Natural killer cell treated with Interleukin-12 subunit alpha and Interleukin-12 subunit beta and Interleukin-15 and Interleukin-18, amount 100 ng/mL, for 72 hours (primary cell): Measurements from ENCODE around the gene CD82. TPM values are rescaled to one million over a fixed set of nuclear protein-coding genes. Genes with fewer than 3 reads are reported as not detected.

Experiments
- ATAC-seq, 2 donors: fragments of 150-1000 bp; cut with Tn5 transposase in 1 of 2; sonication (Bioruptor Pico), chemical (Tn5 transposase) in 1 of 2; 2 replicates each; pipeline ENCODE4 v1.10.0; 2021
- DNase-seq: peaks from one replicate; pipeline ENCODE4 v3.0.0; 2022; ENCODE audit warnings: low spot score
- H3K27ac Mint-ChIP-seq, 2 donors: 1 replicate in 1 of 2; 2 replicates in 1 of 2; pipeline ENCODE4 v1.8.0; 2022; ENCODE audit warnings: mixed read lengths in 2 of 2, mild to moderate bottlenecking in 1 of 2, moderate library complexity in 1 of 2
- H3K27me3 Mint-ChIP-seq, 2 donors: 1 replicate in 1 of 2; 2 replicates in 1 of 2; pipeline ENCODE4 v1.8.0; 2022; ENCODE audit warnings: mixed read lengths in 2 of 2
- H3K36me3 Mint-ChIP-seq: one replicate; pipeline ENCODE4 v1.8.0; 2022; ENCODE audit warnings: mixed read lengths
- H3K4me1 Mint-ChIP-seq, 2 donors: 1 replicate in 1 of 2; 2 replicates in 1 of 2; pipeline ENCODE4 v1.8.0; 2022; ENCODE audit warnings: low read depth in 2 of 2, mixed read lengths in 2 of 2, mild to moderate bottlenecking in 1 of 2
- H3K4me3 Mint-ChIP-seq: one replicate; pipeline ENCODE4 v1.8.0; 2022; ENCODE audit warnings: mixed read lengths
- H3K9me3 Mint-ChIP-seq: 2 replicates; pipeline ENCODE4 v1.8.0; 2022; ENCODE audit warnings: mixed read lengths
- total RNA-seq, 2 donors: library from RNA; stranded (reverse); gene quantifications; one replicate each; pipeline ENCODE4 v1.2.3, GENCODE V29; 2022

CD82 gene
- total RNA-seq, 2 donors from 2014 or later = 39.3 to 158 TPM

- Mint-ChIP-seq H3K4me3 (peak overlapping the region; percentile 79), H3K27ac (peak overlapping the region; percentile 76 to 89), H3K9me3 (no peaks in the 10 kb centered on the region), H3K4me1 (peaks cover 56 to 75% of the 10 kb centered on the region in 2 donors), H3K27me3 (no peaks in the 10 kb centered on the region), H3K36me3 (no peaks in the 10 kb centered on the region)
- DNase-seq (peak; percentile 94), ATAC-seq (peak; percentile 79 to 84)
Measured at GRCh38 chr11:44568658-44569473, 3.4 kb downstream of the CD82 start.

DNA sequence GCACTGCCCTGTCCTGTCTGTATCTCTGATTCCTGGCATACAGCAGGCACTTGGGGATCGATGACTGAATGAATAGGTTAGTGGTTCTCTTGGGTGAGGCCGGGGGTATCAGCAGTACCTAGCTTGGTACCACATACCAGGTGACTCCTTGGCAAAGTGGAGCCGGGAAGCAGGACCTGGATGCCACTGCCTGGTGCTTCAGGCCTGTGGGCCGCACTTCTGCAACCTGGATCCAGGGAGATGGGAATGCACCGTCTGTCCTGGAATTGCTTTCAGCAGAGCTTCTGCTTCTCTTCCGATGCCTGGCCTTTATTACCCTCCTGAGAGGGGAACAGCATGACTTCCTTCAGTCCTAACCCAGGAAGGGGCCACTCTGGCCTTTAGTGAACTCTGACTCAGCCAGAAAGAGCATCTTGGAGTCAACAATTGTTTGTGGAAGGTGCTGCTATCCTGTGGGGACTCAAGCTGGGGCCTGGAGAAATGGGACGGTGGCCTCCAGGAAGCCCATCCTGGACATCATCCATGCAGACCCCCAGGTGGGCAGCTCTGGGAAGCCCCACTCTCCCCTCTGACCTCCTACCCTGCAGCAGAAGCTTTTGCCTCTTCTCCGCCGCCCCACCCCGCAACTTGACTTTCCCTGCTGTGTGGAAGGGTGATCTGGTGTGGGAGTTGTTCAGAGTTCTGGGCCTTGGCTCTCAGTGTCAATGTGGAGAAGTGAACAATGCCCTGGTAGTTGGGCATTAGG, 5.1 kb downstream of the CD82 start:
- ATAC-seq (no peak), DNase-seq (no peak)
- H3K27ac Mint-ChIP-seq = peak overlapping the region; percentile 76 to 89
- H3K27me3 Mint-ChIP-seq = no peaks in the 10 kb centered on the region
- H3K4me3 Mint-ChIP-seq = peak overlapping the region; percentile 79
- H3K36me3 Mint-ChIP-seq = no peaks in the 10 kb centered on the region
- peaks cover 70 to 85% of the 10 kb centered on the region in 2 donors for H3K4me1 Mint-ChIP-seq
- H3K9me3 Mint-ChIP-seq = no peaks in the 10 kb centered on the region

- Mint-ChIP-seq H3K27ac (peak overlapping the region; percentile 89 to 95), H3K36me3 (no peaks in the 10 kb centered on the region), H3K27me3 (no peaks in the 10 kb centered on the region), H3K4me1 (peaks cover 72 to 83% of the 10 kb centered on the region in 2 donors), H3K9me3 (no peaks in the 10 kb centered on the region), H3K4me3 (no peak overlapping the region)
- no peak for DNase-seq
- no peak for ATAC-seq
Measured at GRCh38 chr11:44571871-44572270, 6.4 kb downstream of the CD82 start.

- Mint-ChIP-seq H3K9me3 (no peaks in the 10 kb centered on the region), H3K36me3 (no peaks in the 10 kb centered on the region), H3K27ac (peak overlapping the region; percentile 89 to 95), H3K27me3 (peaks cover 0 to 2% of the 10 kb centered on the region in 2 donors), H3K4me1 (peaks cover 66 to 82% of the 10 kb centered on the region in 2 donors), H3K4me3 (no peak overlapping the region)
- ATAC-seq (no peak), DNase-seq (no peak)
Measured at GRCh38 chr11:44572436-44572835, 7.0 kb downstream of the CD82 start.

GRCh38 chr11:44572884-44573283, 7.4 kb downstream of the CD82 start:
- peaks cover 62 to 81% of the 10 kb centered on the region in 2 donors for H3K4me1 Mint-ChIP-seq
- H3K27ac Mint-ChIP-seq = peak overlapping the region; percentile 89 to 95
- DNase-seq (no peak), ATAC-seq (no peak)
- no peaks in the 10 kb centered on the region for H3K9me3 Mint-ChIP-seq
- H3K36me3 Mint-ChIP-seq = no peaks in the 10 kb centered on the region
- no peak overlapping the region for H3K4me3 Mint-ChIP-seq
- H3K27me3 Mint-ChIP-seq = peaks cover 0 to 2% of the 10 kb centered on the region in 2 donors

- Mint-ChIP-seq H3K9me3 (no peaks in the 10 kb centered on the region), H3K4me1 (peaks cover 60 to 78% of the 10 kb centered on the region in 2 donors), H3K27ac (peak overlapping the region; percentile 89 to 95), H3K36me3 (no peaks in the 10 kb centered on the region), H3K4me3 (no peak overlapping the region), H3K27me3 (peaks cover 0 to 2% of the 10 kb centered on the region in 2 donors)
- no peak for DNase-seq
- no peak for ATAC-seq
Measured at GRCh38 chr11:44573333-44573732, 7.9 kb downstream of the CD82 start.

DNA sequence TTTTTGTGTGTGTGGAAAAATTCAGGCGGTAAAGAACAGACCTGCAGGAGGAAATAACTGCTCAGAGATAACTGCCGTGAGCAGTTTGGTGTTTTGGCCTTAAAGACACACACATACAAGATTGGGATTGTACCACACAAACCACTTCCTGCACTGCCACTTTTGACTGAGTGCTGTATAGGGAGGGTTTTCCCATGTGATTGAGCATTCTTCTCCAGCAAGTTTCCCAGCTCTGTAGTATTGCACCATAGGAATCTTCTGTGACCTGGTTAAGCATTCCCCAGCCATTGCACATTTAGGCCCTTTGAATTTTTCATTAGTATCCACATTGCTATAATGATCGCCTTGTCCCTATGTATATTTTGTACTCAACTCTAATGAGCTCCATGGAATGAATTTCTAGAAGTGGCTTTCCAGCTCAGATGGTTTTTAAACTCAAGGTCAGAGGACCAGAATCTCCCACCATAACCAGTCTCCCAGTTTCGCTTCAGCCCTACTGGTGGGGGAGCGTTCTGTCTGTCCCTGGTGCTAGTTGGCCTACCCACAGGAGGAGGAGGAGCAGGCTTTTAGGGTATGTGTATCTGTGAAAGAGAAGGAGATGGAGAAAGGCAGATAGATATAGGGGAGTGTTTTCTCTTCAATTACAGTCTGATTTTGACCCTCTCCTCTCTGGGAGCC, 9.3 kb downstream of the CD82 start:
- Mint-ChIP-seq H3K27me3 (peaks cover 0 to 2% of the 10 kb centered on the region in 2 donors), H3K9me3 (no peaks in the 10 kb centered on the region), H3K4me3 (peak overlapping the region; percentile 84), H3K4me1 (peaks cover 57 to 69% of the 10 kb centered on the region in 2 donors), H3K36me3 (no peaks in the 10 kb centered on the region), H3K27ac (peak overlapping the region; percentile 89 to 95)
- ATAC-seq (peak; percentile 79 to 81), DNase-seq (peak; percentile 80)

- peak; percentile 70 for DNase-seq
- H3K36me3 Mint-ChIP-seq = no peaks in the 10 kb centered on the region
- H3K4me3 Mint-ChIP-seq = peak overlapping the region; percentile 84
- ATAC-seq = peak; percentile 37 to 74
- H3K4me1 Mint-ChIP-seq = peaks cover 51 to 67% of the 10 kb centered on the region in 2 donors
- peak overlapping the region; percentile 89 to 95 for H3K27ac Mint-ChIP-seq
- peaks cover 0 to 2% of the 10 kb centered on the region in 2 donors for H3K27me3 Mint-ChIP-seq
- no peaks in the 10 kb centered on the region for H3K9me3 Mint-ChIP-seq
Measured at GRCh38 chr11:44575288-44575672, 9.8 kb downstream of the CD82 start.

DNA sequence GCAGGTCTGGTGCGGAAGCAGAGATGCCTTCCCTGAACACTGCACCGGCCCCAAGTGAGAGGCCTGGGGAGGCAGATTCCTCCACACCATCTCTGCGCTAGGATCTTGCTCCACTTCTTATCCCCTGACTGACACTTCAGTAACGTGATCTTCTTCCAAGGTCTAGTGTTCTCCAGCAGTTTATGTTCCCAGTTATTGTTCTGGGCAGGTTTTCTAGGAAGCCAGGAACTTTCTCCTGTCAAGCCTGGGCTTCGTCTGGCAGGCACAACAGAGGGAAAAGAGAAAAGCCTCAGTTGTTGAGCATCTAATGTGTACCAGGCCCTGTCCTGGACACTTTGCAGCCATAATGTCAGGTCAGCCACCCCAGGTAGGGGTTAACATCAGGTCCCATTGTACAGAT, 10.5 kb downstream of the CD82 start:
- Mint-ChIP-seq H3K36me3 (no peaks in the 10 kb centered on the region), H3K27me3 (peaks cover 0 to 2% of the 10 kb centered on the region in 2 donors), H3K4me1 (peaks cover 48 to 62% of the 10 kb centered on the region in 2 donors)

DNA sequence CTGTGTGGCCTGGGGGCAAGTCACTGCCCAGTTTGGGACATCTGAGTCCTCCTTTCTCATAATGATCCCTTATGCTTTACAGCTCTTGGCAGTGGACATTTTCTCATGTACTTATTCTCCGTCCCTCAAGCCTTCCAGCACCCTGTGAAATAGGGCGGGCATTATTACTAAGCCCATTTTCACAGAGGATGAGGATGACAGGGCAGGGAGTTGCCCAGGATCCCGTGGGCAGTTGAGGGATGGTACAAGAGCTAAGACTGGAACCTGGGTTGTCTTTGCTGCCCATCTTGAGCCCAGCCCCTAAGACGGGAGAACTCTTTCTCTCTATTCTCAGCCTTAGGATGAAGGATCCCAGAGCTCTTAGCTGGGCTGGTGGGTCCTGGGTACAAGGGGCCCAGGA, 11.2 kb downstream of the CD82 start:
- no peaks in the 10 kb centered on the region for H3K9me3 Mint-ChIP-seq
- peaks cover 47 to 56% of the 10 kb centered on the region in 2 donors for H3K4me1 Mint-ChIP-seq
- no peak overlapping the region for H3K4me3 Mint-ChIP-seq
- no peaks in the 10 kb centered on the region for H3K36me3 Mint-ChIP-seq
- DNase-seq = no peak
- H3K27me3 Mint-ChIP-seq = peaks cover 0 to 2% of the 10 kb centered on the region in 2 donors
- no peak for ATAC-seq
- peak overlapping the region in 1 of 2 donors; percentile 89 for H3K27ac Mint-ChIP-seq

More for the DNA sequence above, 10.5 kb downstream of the CD82 start:
- H3K27ac Mint-ChIP-seq = peak overlapping the region; percentile 23 to 89
- no peak for ATAC-seq
- DNase-seq = no peak
- no peaks in the 10 kb centered on the region for H3K9me3 Mint-ChIP-seq
- H3K4me3 Mint-ChIP-seq = peak overlapping the region; percentile 53

DNA sequence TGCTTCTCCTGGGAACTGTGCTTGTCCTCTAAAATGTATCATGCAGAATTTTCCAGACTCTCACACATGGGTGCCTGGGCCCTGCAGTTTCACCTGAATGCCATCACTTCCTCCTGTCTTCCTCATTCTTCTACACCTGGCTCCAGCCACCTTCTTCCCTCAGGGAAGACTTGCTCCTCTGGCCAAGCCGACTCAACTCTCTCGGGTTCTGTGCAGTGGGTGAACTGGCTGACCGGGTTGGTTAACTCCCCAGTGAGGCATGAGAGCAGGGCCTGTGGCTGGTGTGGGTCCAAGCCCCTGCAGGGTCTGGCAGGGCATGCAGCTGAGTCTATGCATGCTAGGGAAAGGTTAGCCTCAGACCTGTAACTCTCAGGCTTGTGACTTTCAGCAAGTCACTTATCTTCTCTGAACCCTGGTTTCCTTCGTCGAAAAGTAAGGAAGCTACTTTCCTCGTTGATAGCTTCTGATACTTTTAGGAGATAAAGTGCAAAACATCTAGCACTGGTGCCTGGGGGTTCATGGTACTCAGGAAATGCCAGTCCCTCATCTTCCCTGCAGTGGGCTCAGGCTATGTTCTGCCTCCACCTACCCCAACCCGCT, 11.9 kb downstream of the CD82 start:
- peaks cover 41 to 51% of the 10 kb centered on the region in 2 donors for H3K4me1 Mint-ChIP-seq
- ATAC-seq (no peak), DNase-seq (no peak)
- H3K36me3 Mint-ChIP-seq = no peaks in the 10 kb centered on the region
- peak overlapping the region; percentile 30 for H3K4me3 Mint-ChIP-seq
- H3K27ac Mint-ChIP-seq = peak overlapping the region; percentile 57 to 63
- H3K9me3 Mint-ChIP-seq = no peaks in the 10 kb centered on the region
- peaks cover 0 to 2% of the 10 kb centered on the region in 2 donors for H3K27me3 Mint-ChIP-seq

- peaks cover 31 to 44% of the 10 kb centered on the region in 2 donors for H3K4me1 Mint-ChIP-seq
- H3K27me3 Mint-ChIP-seq = peaks cover 0 to 2% of the 10 kb centered on the region in 2 donors
- peak in 1 of 2 donors; percentile 8 for ATAC-seq
- no peaks in the 10 kb centered on the region for H3K36me3 Mint-ChIP-seq
- no peak for DNase-seq
- no peak overlapping the region for H3K4me3 Mint-ChIP-seq
- peak overlapping the region; percentile 57 to 63 for H3K27ac Mint-ChIP-seq
- H3K9me3 Mint-ChIP-seq = no peaks in the 10 kb centered on the region
Measured at GRCh38 chr11:44578279-44578678, 12.8 kb downstream of the CD82 start.

- peaks cover 21 to 33% of the 10 kb centered on the region in 2 donors for H3K4me1 Mint-ChIP-seq
- ATAC-seq (no peak), DNase-seq (no peak)
- peaks cover 0 to 2% of the 10 kb centered on the region in 2 donors for H3K27me3 Mint-ChIP-seq
- no peak overlapping the region for H3K4me3 Mint-ChIP-seq
- H3K9me3 Mint-ChIP-seq = no peaks in the 10 kb centered on the region
- H3K36me3 Mint-ChIP-seq = no peaks in the 10 kb centered on the region
- H3K27ac Mint-ChIP-seq = peak overlapping the region in 1 of 2 donors; percentile 11
Measured at GRCh38 chr11:44579302-44579761, 13.9 kb downstream of the CD82 start.
